Endothelial cell of hepatic sinusoid (primary cell): ENCODE data around the gene OR7C2.
"Not testable (repeated sequence)": the region's sequence is repeated elsewhere in the genome, so short reads cannot be mapped to it uniquely, and the experiment has no call there.

ENCODE experiments used
- in situ Hi-C: cut with HindIII; loops from 2 replicates; pipeline ENCODE4 v1.10.0; 2017; ENCODE audit warnings: low sequenced_read_pairs

OR7C2 gene

GRCh38 chr19:14941189-14941588, at the start of gene OR7C2:
TSS of gene OR7C2 (plus strand) at chr19:14941489. CDS start at chr19:14941489, 0 bp downstream.
- in situ Hi-C loops, result no loop called here

- in situ Hi-C loops, result no loop called here
These were observed 39.5 kb upstream of the OR7C2 start for GRCh38 chr19:14901675-14902260.

- in situ Hi-C loops, result no loop called here
These were observed 34.6 kb upstream of the OR7C2 start for GRCh38 chr19:14906711-14907110.

GRCh38 chr19:14915116-14915515, 26.2 kb upstream of the OR7C2 start:
- in situ Hi-C loops, result no loop called here

GRCh38 chr19:14916848-14917247, 24.4 kb upstream of the OR7C2 start:
- in situ Hi-C loops, result no loop called here

GRCh38 chr19:14933506-14933905, 7.8 kb upstream of the OR7C2 start:
- in situ Hi-C loops, result no loop called here

GRCh38 chr19:14940266-14940665, 1.0 kb upstream of the OR7C2 start:
- in situ Hi-C loops, result no loop called here

- in situ Hi-C loops, result no loop called here
These were observed 2.3 kb downstream of the OR7C2 start for GRCh38 chr19:14943601-14944000.

GRCh38 chr19:14944456-14944855, 3.2 kb downstream of the OR7C2 start:
- in situ Hi-C loops, result no loop called here

GRCh38 chr19:14949413-14949812, 8.1 kb downstream of the OR7C2 start:
- in situ Hi-C loops, result not testable (repeated sequence)

GRCh38 chr19:14949876-14950275, 8.6 kb downstream of the OR7C2 start:
- in situ Hi-C loops, result no loop called here

- in situ Hi-C loops, result no loop called here
These were observed 9.1 kb downstream of the OR7C2 start for GRCh38 chr19:14950421-14950820.

GRCh38 chr19:14952767-14953166, 11.5 kb downstream of the OR7C2 start:
- in situ Hi-C loops, result no loop called here

- in situ Hi-C loops, result no loop called here
These were observed 12.9 kb downstream of the OR7C2 start for GRCh38 chr19:14954071-14954655.

- in situ Hi-C loops, result no loop called here
These were observed 16.2 kb downstream of the OR7C2 start for GRCh38 chr19:14957464-14957863.

- in situ Hi-C loops, result no loop called here
These were observed 18.0 kb downstream of the OR7C2 start for GRCh38 chr19:14959263-14959662.

- in situ Hi-C loops, result no loop called here
These were observed 20.8 kb downstream of the OR7C2 start for GRCh38 chr19:14961956-14962685.

- in situ Hi-C loops, result no loop called here
These were observed 27.0 kb downstream of the OR7C2 start for GRCh38 chr19:14968247-14968646.

GRCh38 chr19:14971474-14971873, 30.2 kb downstream of the OR7C2 start:
- in situ Hi-C loops, result no loop called here

- in situ Hi-C loops, result no loop called here
These were observed 31.4 kb downstream of the OR7C2 start for GRCh38 chr19:14972676-14973075.

- in situ Hi-C loops, result no loop called here
These were observed 33.2 kb downstream of the OR7C2 start for GRCh38 chr19:14974488-14974887.

- in situ Hi-C loops, result no loop called here
These were observed 35.8 kb downstream of the OR7C2 start for GRCh38 chr19:14977128-14977527.
